NCI-H1694 (cell line): ENCODE data around the gene C2orf81.
"Not testable (repeated sequence)": the region's sequence is repeated elsewhere in the genome, so short reads cannot be mapped to it uniquely, and the experiment has no call there.

Source experiments
- DNase-seq: peaks from one replicate; lab custom pipeline; 2025; lab: John Stamatoyannopoulos, UW

C2orf81 gene

GRCh38 chr2:74421221-74421870 lies at the start of gene C2orf81, which contains the start of gene WDR54:
Gene C2orf81, minus strand, starts transcription at chr2:74421619. Its CDS starts 59 bp downstream, at chr2:74421560.
Gene WDR54, plus strand, starts transcription at chr2:74421730. Its CDS starts 424 bp downstream, at chr2:74422154.
- peak; percentile 78 for DNase-seq

GRCh38 chr2:74470742-74471141 lies 49.3 kb upstream of the C2orf81 start:
- DNase-seq, result not testable (repeated sequence)

- DNase-seq, result no peak
Measured at GRCh38 chr2:74464406-74464805, 43.0 kb upstream of the C2orf81 start.

GRCh38 chr2:74462786-74463105 lies 41.3 kb upstream of the C2orf81 start:
- DNase-seq, result no peak

- DNase-seq, result no peak
Measured at GRCh38 chr2:74462054-74462785, 40.8 kb upstream of the C2orf81 start.

DNA sequence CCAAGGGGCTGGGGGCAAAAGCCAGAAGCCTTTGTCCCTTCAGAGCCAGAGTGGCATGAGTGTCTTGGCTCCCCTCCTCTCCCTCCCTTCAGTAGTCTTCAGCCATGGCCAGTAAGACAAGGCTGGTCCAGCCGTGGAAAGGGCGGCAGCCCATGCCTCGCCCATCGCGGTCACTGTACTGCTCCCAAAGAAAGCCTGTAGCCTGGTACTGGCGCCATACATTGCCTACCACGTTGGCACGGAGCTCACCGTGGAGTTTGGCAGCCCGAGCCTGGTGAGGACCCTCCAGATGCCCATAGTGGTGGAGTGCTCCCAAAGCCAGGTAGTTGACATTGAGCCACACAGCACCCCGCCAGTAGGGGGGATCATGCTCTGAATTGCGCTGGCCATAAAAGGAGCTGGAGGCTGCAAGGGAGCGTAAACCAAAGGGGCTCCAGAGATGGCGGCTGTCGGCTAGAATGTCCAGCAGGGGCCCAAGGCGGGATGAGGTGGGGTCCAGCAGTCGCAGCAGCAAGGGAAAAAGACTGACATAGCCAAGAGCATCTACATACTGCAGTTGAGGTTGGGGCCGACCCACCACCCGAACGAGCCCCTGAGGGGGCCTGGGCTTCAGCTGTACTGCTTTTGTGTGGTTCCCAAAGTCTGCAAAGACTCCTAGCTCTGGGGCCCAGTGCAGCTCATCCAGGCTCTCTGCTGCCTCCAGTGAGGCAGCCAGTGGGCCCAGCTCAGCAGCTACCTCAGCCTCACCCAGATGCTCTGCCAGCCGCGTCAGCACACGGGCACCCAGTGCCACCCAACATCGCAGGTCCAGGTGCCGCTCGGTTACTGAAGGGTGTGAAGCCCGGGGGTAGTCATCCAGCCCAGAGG lies 40.0 kb upstream of the C2orf81 start:
- no peak for DNase-seq

GRCh38 chr2:74460187-74460586 lies 38.8 kb upstream of the C2orf81 start:
- DNase-seq, result not testable (repeated sequence)

DNA sequence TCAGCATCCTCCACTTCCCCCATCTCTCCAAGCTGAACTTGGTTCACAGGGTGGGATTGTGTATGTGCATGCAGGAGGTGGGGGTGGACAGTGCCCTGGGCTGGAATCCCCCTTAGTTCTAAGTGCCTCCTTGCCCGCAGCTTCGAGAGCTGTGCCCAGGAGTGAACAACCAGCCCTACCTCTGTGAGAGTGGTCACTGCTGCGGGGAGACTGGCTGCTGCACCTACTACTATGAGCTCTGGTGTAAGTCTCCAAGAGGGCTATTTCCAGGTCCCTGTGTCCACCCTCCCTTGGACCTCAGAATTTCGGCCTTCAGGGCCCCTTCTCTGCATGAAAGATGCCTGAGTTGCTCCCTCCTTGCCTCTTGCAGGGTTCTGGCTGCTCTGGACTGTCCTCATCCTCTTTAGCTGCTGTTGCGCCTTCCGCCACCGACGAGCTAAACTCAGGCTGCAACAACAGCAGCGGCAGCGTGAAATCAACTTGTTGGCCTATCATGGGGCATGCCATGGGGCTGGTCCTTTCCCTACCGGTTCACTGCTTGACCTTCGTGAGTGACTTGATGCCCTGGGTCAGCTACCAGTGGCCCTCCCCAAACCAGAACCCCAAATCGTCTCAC lies 38.2 kb upstream of the C2orf81 start:
- not testable (repeated sequence) for DNase-seq

GRCh38 chr2:74458938-74459363 lies 37.5 kb upstream of the C2orf81 start:
- no peak for DNase-seq

DNA sequence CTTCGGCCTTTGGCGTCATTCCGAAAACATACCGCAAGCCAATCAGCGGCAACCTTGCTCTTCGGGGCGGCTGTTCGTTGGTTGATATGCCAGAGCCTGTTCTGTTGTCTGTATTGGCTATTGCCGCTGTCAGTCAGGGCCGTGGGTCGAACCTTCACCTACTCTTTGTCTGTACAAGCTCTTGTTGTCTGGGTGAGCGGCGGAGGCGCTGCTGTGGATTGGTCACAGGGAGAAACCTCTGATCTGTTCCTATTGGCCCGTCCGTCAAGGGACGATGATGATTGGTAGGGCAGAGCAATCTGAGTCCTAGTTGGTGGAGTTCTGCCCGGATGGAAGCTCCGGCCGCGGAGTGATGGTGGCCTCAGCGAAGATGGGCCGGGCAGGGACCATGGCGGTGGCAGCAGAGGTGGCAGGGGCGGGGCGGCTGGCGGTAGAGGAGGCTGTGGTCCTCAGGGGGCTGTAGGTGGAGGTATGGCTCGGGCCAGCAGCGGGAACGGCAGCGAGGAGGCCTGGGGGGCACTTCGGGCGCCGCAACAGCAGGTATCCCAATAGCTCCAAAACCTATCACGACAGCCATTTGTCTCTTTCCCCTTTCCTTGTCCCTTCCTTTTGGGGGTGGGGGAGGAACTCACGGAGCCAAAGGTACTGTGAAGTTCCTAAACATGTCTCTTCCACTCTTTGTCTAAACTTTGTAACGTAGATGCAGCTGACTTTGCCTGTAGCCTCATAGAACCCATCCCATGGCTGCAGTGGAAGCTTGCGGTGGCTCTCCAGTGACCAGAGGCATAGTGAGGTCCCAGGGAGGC lies 36.9 kb upstream of the C2orf81 start, which contains the start of gene WBP1:
WBP1 (plus strand) TSS at position 307 of the 806 bp plus-strand sequence; CDS start at position 472, 165 bp downstream.
- DNase-seq, result peak; percentile 100

GRCh38 chr2:74457549-74458131 lies 36.2 kb upstream of the C2orf81 start:
- peak; percentile 51 for DNase-seq

DNA sequence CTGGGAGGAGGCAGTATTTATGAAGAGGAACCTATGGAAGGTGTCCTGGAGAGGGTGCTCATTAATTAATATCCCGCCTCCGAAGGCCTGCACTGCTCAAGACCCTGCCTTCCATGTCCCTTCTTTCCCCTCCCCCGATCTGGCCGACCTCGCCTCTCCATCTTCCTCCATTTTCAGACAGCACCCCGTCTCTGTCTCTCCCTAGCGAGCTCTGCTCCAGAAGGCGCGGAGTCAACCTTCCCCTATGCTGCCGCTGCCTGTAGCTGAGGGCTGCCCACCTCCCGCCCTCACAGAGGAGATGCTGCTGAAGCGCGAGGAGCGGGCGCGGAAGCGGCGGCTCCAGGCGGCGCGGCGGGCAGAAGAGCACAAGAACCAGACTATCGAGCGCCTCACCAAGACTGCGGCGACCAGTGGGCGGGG lies 35.7 kb upstream of the C2orf81 start:
- DNase-seq, result peak; percentile 50

- peak; percentile 94 for DNase-seq
Measured at GRCh38 chr2:74454654-74455511, 33.5 kb upstream of the C2orf81 start, which contains the start of gene INO80B. Gene INO80B, plus strand, starts transcription at chr2:74455087. Its CDS starts 30 bp downstream, at chr2:74455117.

- no peak for DNase-seq
Measured at GRCh38 chr2:74450570-74451190, 29.3 kb upstream of the C2orf81 start.

GRCh38 chr2:74448771-74449170 lies 27.4 kb upstream of the C2orf81 start:
- DNase-seq, result no peak

- no peak for DNase-seq
Measured at GRCh38 chr2:74447230-74447999, 26.0 kb upstream of the C2orf81 start.

- DNase-seq, result peak; percentile 9
Measured at GRCh38 chr2:74444498-74445318, 23.3 kb upstream of the C2orf81 start.
